ENCODE measurements around the gene SDF2L1.
A peak's percentile ranks its signal among the peaks of the same experiment; 100 is the strongest.

The SDF2L1 gene

GRCh38 chr22:21622011-21622918 is 19.8 kb upstream of the SDF2L1 start:
- no peak for DNase-seq

GRCh38 chr22:21622919-21623647 is 19.0 kb upstream of the SDF2L1 start:
- DNase-seq = no peak

- DNase-seq = no peak
These were observed 18.5 kb upstream of the SDF2L1 start for GRCh38 chr22:21623648-21623970.

GRCh38 chr22:21624120-21624879 is 17.8 kb upstream of the SDF2L1 start:
- DNase-seq = peak; percentile 57

GRCh38 chr22:21624880-21625791 is 17.0 kb upstream of the SDF2L1 start:
- no peak for DNase-seq

GRCh38 chr22:21626073-21626734 is 15.9 kb upstream of the SDF2L1 start:
- no peak for DNase-seq

- no peak for DNase-seq
These were observed 15.2 kb upstream of the SDF2L1 start for GRCh38 chr22:21626735-21627469.

GRCh38 chr22:21628386-21629254 is 13.5 kb upstream of the SDF2L1 start:
- DNase-seq = no peak

GRCh38 chr22:21629255-21630149 is 12.6 kb upstream of the SDF2L1 start, which contains the start of gene YDJC:
Gene YDJC (minus strand): TSS chr22:21630022. CDS start chr22:21630014, 8 bp downstream.
- DNase-seq = peak; percentile 96

GRCh38 chr22:21631025-21631424 is 11.1 kb upstream of the SDF2L1 start:
- DNase-seq = no peak

GRCh38 chr22:21632237-21632895 is 9.7 kb upstream of the SDF2L1 start, which contains the start of gene CCDC116:
Gene CCDC116 (plus strand): TSS chr22:21632760. CDS start chr22:21633182, 422 bp downstream.
- peak; percentile 62 for DNase-seq

- DNase-seq = no peak
These were observed 9.2 kb upstream of the SDF2L1 start for GRCh38 chr22:21632931-21633330.

- DNase-seq = no peak
These were observed 8.6 kb upstream of the SDF2L1 start for GRCh38 chr22:21633481-21633880.

GRCh38 chr22:21634081-21634480 is 8.0 kb upstream of the SDF2L1 start:
- DNase-seq = no peak

- no peak for DNase-seq
These were observed 7.3 kb upstream of the SDF2L1 start for GRCh38 chr22:21634844-21635243.

- no peak for DNase-seq
These were observed 6.2 kb upstream of the SDF2L1 start for GRCh38 chr22:21635771-21636510.

GRCh38 chr22:21636629-21637218 is 5.4 kb upstream of the SDF2L1 start:
- no peak for DNase-seq
